MM.1S (cell line): ENCODE measurements around the gene RPL10A.

Source experiments
- DNase-seq: peaks from one replicate; pipeline ENCODE4 v3.0.0-alpha.2; 2015
- H2AFZ ChIP-seq: fragments of 300-600 bp; sonication (generic); 2 replicates; pipeline ENCODE4 v1.6.0; 2016; ENCODE audit warnings: antibody characterized with exemption, low read length
- H3F3A ChIP-seq: fragments of 300-600 bp; sonication (generic); 2 replicates; pipeline ENCODE4 v1.6.1; 2016; ENCODE audit warnings: mild to moderate bottlenecking, antibody characterized with exemption, low read length, moderate library complexity, mixed read lengths; ENCODE audit not compliant: insufficient read depth
- H3K27ac ChIP-seq: fragments of 300-600 bp; sonication (generic); 2 replicates; pipeline ENCODE4 v1.5.1; 2016; ENCODE audit warnings: mild to moderate bottlenecking, low read length
- H3K27me3 ChIP-seq: fragments of 300-600 bp; sonication (generic); replicated peaks from 2 replicates; pipeline ENCODE4 v1.6.0; 2016; ENCODE audit warnings: low read length; ENCODE audit not compliant: insufficient read depth
- H3K36me3 ChIP-seq: fragments of 300-600 bp; sonication (generic); replicated peaks from 2 replicates; pipeline ENCODE4 v1.6.1; 2016; ENCODE audit warnings: mild to moderate bottlenecking, low read length, mixed read lengths; ENCODE audit not compliant: insufficient read depth
- H3K4me1 ChIP-seq: fragments of 300-600 bp; sonication (generic); 2 replicates; pipeline ENCODE4 v1.6.1; 2016; ENCODE audit warnings: low read length, mixed read lengths
- H3K4me2 ChIP-seq: fragments of 300-600 bp; sonication (generic); 2 replicates; pipeline ENCODE4 v1.6.0; 2016; ENCODE audit warnings: low read depth, low read length
- H3K4me3 ChIP-seq: fragments of 300-600 bp; sonication (generic); 2 replicates; pipeline ENCODE4 v1.5.1; 2016; ENCODE audit warnings: low read length, mixed read lengths
- H3K79me2 ChIP-seq: fragments of 300-600 bp; sonication (generic); 2 replicates; pipeline ENCODE4 v1.6.1; 2016; ENCODE audit warnings: mixed run types, low read length, mixed read lengths
- H3K9ac ChIP-seq: fragments of 300-600 bp; sonication (generic); 2 replicates; pipeline ENCODE4 v1.6.1; 2016; ENCODE audit warnings: low read length, mixed read lengths
- H3K9me2 ChIP-seq: fragments of 300-600 bp; sonication (generic); replicated peaks from 2 replicates; pipeline ENCODE4 v1.6.1; 2016; ENCODE audit warnings: mild to moderate bottlenecking, low read length, mixed read lengths; ENCODE audit not compliant: insufficient read depth
- H3K9me3 ChIP-seq: fragments of 300-600 bp; sonication (generic); replicated peaks from 2 replicates; pipeline ENCODE4 v1.6.1; 2016; ENCODE audit warnings: mild to moderate bottlenecking, low read length, mixed read lengths; ENCODE audit not compliant: insufficient read depth
- H4K20me1 ChIP-seq: fragments of 300-600 bp; sonication (generic); 2 replicates; pipeline ENCODE4 v1.6.1; 2016; ENCODE audit warnings: mild to moderate bottlenecking, low read length, moderate library complexity, mixed read lengths; ENCODE audit not compliant: insufficient read depth
- EZH2 ChIP-seq: fragments of 300-600 bp; sonication (generic); optimal IDR thresholded peaks from 2 replicates; pipeline ENCODE3; 2017; ENCODE audit warnings: low read depth, mild to moderate bottlenecking, antibody characterized with exemption, low read length, mixed read lengths
- EZH2phosphoT487 ChIP-seq: fragments of 300-600 bp; sonication (generic); IDR thresholded peaks from 2 replicates; pipeline ENCODE4 v1.6.1; 2018; ENCODE audit warnings: antibody characterized with exemption, low read length
- TF ChIP-seq, protein P1 (sequence below): fragments of 300-600 bp; sonication (generic); IDR thresholded peaks from 2 replicates; pipeline ENCODE4 v1.5.1; 2016; ENCODE audit warnings: antibody characterized with exemption, low read length, mixed read lengths

The RPL10A gene

DNA sequence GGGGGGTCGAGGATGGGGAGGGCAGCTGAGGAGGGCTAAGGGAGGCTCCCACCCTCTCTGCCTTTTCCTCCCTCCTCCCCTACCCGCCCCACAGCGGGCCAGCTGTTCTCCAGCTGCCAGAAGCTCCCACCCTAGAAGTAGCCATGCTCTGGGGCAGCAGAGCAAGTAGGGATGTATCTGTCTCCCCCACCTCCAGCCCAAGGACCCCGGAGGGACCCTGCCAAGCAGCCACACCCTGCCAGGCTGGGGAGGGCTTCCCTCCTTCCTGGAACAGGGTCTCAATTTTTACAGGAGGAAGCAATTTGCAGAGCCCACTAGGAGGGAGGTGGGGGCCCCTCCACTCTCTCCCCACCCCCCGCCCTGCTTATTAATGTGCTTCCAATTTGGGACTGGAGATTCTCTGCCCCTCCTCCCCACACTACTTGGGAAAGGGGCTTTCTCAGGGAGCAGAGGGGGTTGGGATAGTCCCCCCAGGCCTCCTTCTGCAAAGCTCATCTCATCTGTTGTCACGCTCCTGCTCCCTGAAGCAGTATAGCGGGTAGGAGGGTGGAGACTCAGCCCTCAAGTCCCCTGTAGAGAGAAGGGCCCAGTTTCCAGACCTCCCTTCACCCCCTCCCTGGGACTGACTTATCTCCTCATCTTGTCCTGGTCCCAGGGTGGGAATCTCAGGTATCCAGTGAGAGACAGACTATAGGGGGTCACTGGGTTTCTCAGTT is 24.2 kb downstream of the RPL10A start:
- Histone ChIP-seq H3K27ac (no peak overlapping the region), H3K9ac (no peak overlapping the region)

DNA sequence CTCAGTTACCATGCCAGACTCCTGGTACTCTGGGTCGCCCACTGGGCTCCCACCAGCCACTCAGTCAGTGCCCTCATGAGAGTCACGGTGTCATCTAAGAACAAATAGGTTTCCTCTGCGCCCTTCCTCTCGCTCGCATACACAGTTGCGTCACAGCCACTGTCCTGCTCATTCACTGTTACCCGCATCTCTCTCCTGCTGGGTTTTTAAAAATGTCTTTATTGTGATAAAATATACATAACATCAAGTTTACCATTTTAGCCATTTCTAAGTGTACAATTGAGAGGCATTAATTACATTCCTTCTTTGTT is 24.7 kb downstream of the RPL10A start:
- Histone ChIP-seq H3F3A (no peaks in the 10 kb centered on the region), H3K9me2 (no peaks in the 10 kb centered on the region), H3K79me2 (no peaks in the 10 kb centered on the region), H3K27ac (no peak overlapping the region), H3K4me2 (no peak overlapping the region), H3K9me3 (no peaks in the 10 kb centered on the region), H3K4me1 (no peaks in the 10 kb centered on the region), H2AFZ (no peak overlapping the region), H3K27me3 (peaks cover 11% of the 10 kb centered on the region), H3K9ac (no peak overlapping the region), H4K20me1 (no peaks in the 10 kb centered on the region), H3K4me3 (no peak overlapping the region), H3K36me3 (no peaks in the 10 kb centered on the region)
- no peak for DNase-seq
- TF ChIP-seq EZH2 (no peak), EZH2phosphoT487 (no peak)
- TF ChIP-seq, protein P1, sequence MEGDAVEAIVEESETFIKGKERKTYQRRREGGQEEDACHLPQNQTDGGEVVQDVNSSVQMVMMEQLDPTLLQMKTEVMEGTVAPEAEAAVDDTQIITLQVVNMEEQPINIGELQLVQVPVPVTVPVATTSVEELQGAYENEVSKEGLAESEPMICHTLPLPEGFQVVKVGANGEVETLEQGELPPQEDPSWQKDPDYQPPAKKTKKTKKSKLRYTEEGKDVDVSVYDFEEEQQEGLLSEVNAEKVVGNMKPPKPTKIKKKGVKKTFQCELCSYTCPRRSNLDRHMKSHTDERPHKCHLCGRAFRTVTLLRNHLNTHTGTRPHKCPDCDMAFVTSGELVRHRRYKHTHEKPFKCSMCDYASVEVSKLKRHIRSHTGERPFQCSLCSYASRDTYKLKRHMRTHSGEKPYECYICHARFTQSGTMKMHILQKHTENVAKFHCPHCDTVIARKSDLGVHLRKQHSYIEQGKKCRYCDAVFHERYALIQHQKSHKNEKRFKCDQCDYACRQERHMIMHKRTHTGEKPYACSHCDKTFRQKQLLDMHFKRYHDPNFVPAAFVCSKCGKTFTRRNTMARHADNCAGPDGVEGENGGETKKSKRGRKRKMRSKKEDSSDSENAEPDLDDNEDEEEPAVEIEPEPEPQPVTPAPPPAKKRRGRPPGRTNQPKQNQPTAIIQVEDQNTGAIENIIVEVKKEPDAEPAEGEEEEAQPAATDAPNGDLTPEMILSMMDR = no peak

More for the DNA sequence above, 24.2 kb downstream of the RPL10A start:
- no peak for TF ChIP-seq EZH2phosphoT487
- TF ChIP-seq EZH2 = no peak
- TF ChIP-seq, protein P1 = no peak
- Histone ChIP-seq H3K9me3 (no peaks in the 10 kb centered on the region), H3K79me2 (no peaks in the 10 kb centered on the region), H3K9me2 (no peaks in the 10 kb centered on the region), H2AFZ (no peak overlapping the region), H3K27me3 (peaks cover 7% of the 10 kb centered on the region), H3F3A (no peaks in the 10 kb centered on the region), H3K4me3 (no peak overlapping the region), H3K4me1 (no peaks in the 10 kb centered on the region), H4K20me1 (no peaks in the 10 kb centered on the region), H3K4me2 (no peak overlapping the region), H3K36me3 (no peaks in the 10 kb centered on the region)
- DNase-seq = no peak

DNA sequence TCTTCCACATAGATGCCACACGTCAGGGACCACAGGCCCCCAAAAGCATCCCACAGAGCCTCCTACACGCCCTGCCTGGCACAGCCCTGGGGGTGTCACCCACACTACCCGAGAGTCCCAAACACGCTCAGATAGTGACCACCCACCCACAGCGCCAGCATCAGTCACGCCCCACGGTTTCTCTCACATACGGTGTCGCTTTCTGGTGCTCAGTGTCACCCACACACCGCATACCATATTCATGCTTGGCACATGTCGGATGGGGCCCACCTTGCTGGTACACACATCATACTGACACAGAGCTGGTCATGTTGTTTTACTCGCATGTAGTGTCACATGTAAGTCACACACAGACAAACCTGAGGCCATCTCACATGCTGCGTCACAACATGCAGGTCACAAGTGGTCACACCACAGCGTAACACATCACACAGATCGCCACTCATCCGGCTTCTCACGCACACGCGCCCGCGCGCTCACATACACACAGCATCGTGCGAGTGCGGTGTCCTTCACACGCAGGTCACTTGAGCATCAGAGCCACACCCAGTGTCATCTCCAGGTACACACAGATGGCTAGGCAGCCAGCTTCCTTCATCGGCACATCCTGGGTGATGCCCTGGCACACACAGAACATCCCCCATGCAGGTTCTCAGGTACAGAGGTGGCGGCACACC is 25.2 kb downstream of the RPL10A start:
- Histone ChIP-seq H2AFZ (no peak overlapping the region), H3F3A (no peaks in the 10 kb centered on the region), H3K27me3 (peaks cover 16% of the 10 kb centered on the region), H3K4me2 (no peak overlapping the region), H3K4me1 (no peaks in the 10 kb centered on the region), H4K20me1 (no peaks in the 10 kb centered on the region), H3K27ac (no peak overlapping the region), H3K36me3 (no peaks in the 10 kb centered on the region), H3K4me3 (no peak overlapping the region), H3K9ac (no peak overlapping the region), H3K9me3 (no peaks in the 10 kb centered on the region), H3K9me2 (no peaks in the 10 kb centered on the region), H3K79me2 (no peaks in the 10 kb centered on the region)
- DNase-seq = no peak
- TF ChIP-seq, protein P1 = no peak
- TF ChIP-seq EZH2 (no peak), EZH2phosphoT487 (no peak)
